Ishikawa (cell line): ENCODE results near the gene ROBO1.

ENCODE experiments used
- CEBPB ChIP-seq: IDR thresholded peaks from 2 replicates; pipeline ENCODE4 v1.6.1; 2012
- CREB1 ChIP-seq: IDR thresholded peaks from 2 replicates; pipeline ENCODE4 v1.6.1; 2012; ENCODE audit warnings: low read depth
- EP300 ChIP-seq: IDR thresholded peaks from 2 replicates; pipeline ENCODE4 v1.6.1; 2012; ENCODE audit warnings: borderline replicate concordance
- FOXM1 ChIP-seq: IDR thresholded peaks from 2 replicates; pipeline ENCODE4 v1.6.1; 2012; ENCODE audit warnings: low read depth, borderline replicate concordance
- NFIC ChIP-seq: IDR thresholded peaks from 2 replicates; pipeline ENCODE4 v1.6.1; 2012
- RAD21 ChIP-seq: IDR thresholded peaks from 2 replicates; pipeline ENCODE4 v1.6.1; 2012; ENCODE audit warnings: low read depth
- TAF1 ChIP-seq: IDR thresholded peaks from 2 replicates; pipeline ENCODE4 v1.6.1; 2012; ENCODE audit warnings: low read depth, mild to moderate bottlenecking
- TCF12 ChIP-seq: IDR thresholded peaks from 2 replicates; pipeline ENCODE4 v1.6.1; 2012; ENCODE audit warnings: low read depth
- YY1 ChIP-seq: IDR thresholded peaks from 2 replicates; pipeline ENCODE4 v1.6.1; 2012; ENCODE audit warnings: low read depth
- ZBTB7A ChIP-seq: IDR thresholded peaks from 2 replicates; pipeline ENCODE4 v1.6.1; 2012; ENCODE audit warnings: low read depth
- TF ChIP-seq, protein P1 (sequence below): IDR thresholded peaks from 2 replicates; pipeline ENCODE4 v1.6.1; 2012
- TF ChIP-seq, protein P2 (sequence below): IDR thresholded peaks from 2 replicates; pipeline ENCODE4 v1.6.1; 2012; ENCODE audit warnings: low read depth, mild to moderate bottlenecking

DNA sequence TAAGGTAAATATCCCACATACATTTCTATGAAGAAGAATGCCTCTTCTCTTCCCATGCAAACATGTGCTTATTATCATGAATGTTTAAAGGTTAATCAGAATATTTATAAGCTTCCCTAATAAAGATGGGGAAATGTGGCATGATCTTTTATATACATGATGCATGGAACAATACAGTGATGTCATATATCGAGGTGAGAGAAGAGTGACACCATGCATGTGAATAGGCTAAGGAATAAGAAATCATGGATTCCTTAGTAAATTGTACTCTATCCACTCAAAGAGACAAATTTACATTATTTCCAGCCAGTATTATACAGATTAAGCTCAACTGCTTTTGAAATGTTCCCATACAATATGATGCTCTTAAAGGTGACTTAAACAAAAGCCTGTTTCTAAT, 1035.3 kb downstream of the ROBO1 start:
- no peak for TF ChIP-seq NFIC
- TF ChIP-seq CREB1, result no peak
- no peak for TF ChIP-seq TCF12
- TF ChIP-seq TAF1, result no peak
- TF ChIP-seq, protein P1, sequence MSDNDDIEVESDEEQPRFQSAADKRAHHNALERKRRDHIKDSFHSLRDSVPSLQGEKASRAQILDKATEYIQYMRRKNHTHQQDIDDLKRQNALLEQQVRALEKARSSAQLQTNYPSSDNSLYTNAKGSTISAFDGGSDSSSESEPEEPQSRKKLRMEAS, result no peak
- TF ChIP-seq RAD21, result no peak
- no peak for TF ChIP-seq FOXM1
- no peak for TF ChIP-seq EP300
- TF ChIP-seq, protein P2, sequence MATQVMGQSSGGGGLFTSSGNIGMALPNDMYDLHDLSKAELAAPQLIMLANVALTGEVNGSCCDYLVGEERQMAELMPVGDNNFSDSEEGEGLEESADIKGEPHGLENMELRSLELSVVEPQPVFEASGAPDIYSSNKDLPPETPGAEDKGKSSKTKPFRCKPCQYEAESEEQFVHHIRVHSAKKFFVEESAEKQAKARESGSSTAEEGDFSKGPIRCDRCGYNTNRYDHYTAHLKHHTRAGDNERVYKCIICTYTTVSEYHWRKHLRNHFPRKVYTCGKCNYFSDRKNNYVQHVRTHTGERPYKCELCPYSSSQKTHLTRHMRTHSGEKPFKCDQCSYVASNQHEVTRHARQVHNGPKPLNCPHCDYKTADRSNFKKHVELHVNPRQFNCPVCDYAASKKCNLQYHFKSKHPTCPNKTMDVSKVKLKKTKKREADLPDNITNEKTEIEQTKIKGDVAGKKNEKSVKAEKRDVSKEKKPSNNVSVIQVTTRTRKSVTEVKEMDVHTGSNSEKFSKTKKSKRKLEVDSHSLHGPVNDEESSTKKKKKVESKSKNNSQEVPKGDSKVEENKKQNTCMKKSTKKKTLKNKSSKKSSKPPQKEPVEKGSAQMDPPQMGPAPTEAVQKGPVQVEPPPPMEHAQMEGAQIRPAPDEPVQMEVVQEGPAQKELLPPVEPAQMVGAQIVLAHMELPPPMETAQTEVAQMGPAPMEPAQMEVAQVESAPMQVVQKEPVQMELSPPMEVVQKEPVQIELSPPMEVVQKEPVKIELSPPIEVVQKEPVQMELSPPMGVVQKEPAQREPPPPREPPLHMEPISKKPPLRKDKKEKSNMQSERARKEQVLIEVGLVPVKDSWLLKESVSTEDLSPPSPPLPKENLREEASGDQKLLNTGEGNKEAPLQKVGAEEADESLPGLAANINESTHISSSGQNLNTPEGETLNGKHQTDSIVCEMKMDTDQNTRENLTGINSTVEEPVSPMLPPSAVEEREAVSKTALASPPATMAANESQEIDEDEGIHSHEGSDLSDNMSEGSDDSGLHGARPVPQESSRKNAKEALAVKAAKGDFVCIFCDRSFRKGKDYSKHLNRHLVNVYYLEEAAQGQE, result no peak
- TF ChIP-seq YY1, result no peak
- no peak for TF ChIP-seq CEBPB
- no peak for TF ChIP-seq ZBTB7A
